Heart right ventricle (tissue), 16 donors: ENCODE measurements around the gene PRKN. TPM values are rescaled to one million over a fixed set of nuclear protein-coding genes. Genes with fewer than 3 reads are reported as not detected.
A peak's percentile ranks its signal among the peaks of the same experiment; 100 is the strongest.

Experiments used
- ATAC-seq, 8 donors: fragments of 200-7000 bp; cut with Tn5 transposase; one replicate each; pipeline ENCODE4 v1.9.1; 2020; ENCODE audit warnings: mild to moderate bottlenecking in 8 of 8, moderate library complexity in 8 of 8, moderate number of reproducible peaks in 1 of 8
- DNase-seq, 2 donors: peaks; one replicate each; pipeline ENCODE4 v3.0.0-alpha.2; 2020
- H3K27ac ChIP-seq, 10 donors: fragments of 200-600 bp; sonication (generic) in 2 of 10; one replicate each; pipeline versions ENCODE4 v1.5.0 to v1.8.0; 2020 to 2022; ENCODE audit warnings: mild to moderate bottlenecking in 3 of 10
- H3K27me3 ChIP-seq, 7 donors: fragments of 200-600 bp; one replicate each; pipeline ENCODE4 v1.8.0; 2021 to 2022; ENCODE audit warnings: mild to moderate bottlenecking in 2 of 7
- H3K36me3 ChIP-seq, 9 donors: fragments of 200-600 bp; sonication (generic) in 1 of 9; one replicate each; pipeline versions ENCODE4 v1.5.0 to v1.8.0; 2020 to 2022; ENCODE audit warnings: mild to moderate bottlenecking in 2 of 9
- H3K4me1 ChIP-seq, 9 donors: fragments of 200-600 bp; sonication (generic) in 1 of 9; one replicate each; pipeline versions ENCODE4 v1.5.0 to v1.8.0; 2020 to 2022; ENCODE audit warnings: mild to moderate bottlenecking in 4 of 9
- H3K4me3 ChIP-seq, 10 donors: fragments of 200-600 bp; sonication (generic) in 2 of 10; one replicate each; pipeline versions ENCODE4 v1.5.0 to v1.8.0; 2020 to 2022; ENCODE audit warnings: mild to moderate bottlenecking in 7 of 10, moderate library complexity in 2 of 10
- H3K9me3 ChIP-seq, 11 donors: fragments of 200-600 bp in 10 of 11; sonication (generic) in 2 of 11; one replicate each; pipeline versions ENCODE4 v1.5.0 to v1.8.0; 2013 to 2022; ENCODE audit warnings: mild to moderate bottlenecking in 2 of 11, control low read depth in 1 of 11, moderate library complexity in 1 of 11
- WGBS, 2 donors: extraction: QIAGEN DNeasy Blood & Tissue Kit; methylation state at CpG; one replicate each; pipeline ENCODE4 v1.1.7; 2013; ENCODE audit warnings: inconsistent platforms in 1 of 2; 5-methylcytosine and 5-hydroxymethylcytosine counted together
- intact Hi-C, 10 donors: fragments of 100-400 bp; cut with DNase I; formaldehyde crosslinking; loops; one replicate each; pipeline versions ENCODE4 v1.11.1 to v1.14.2; 2022
- polyA plus RNA-seq, 2 donors: library from polyadenylated mRNA; stranded (reverse); fragments of 200-250 nt; gene quantifications; one replicate each; pipeline ENCODE4 v1.2.3, GENCODE V29; 2013
- total RNA-seq, 10 donors: library from RNA; stranded (reverse); fragmentation: NEBNext Ultra II Directional in 3 of 10; extraction: Animal tissue kit (Norgen Biotek cat#: 25700) in 3 of 10; gene quantifications; one replicate each; pipeline versions ENCODE4 v1.2.1 to v1.2.4, GENCODE V29; 2021 to 2023
- TF ChIP-seq, protein P1 (sequence below), 9 donors: fragments of 200-600 bp; sonication (generic) in 2 of 9; IDR thresholded peaks; one replicate each; pipeline versions ENCODE4 v1.5.0 to v1.8.0; 2021 to 2022; ENCODE audit warnings: antibody characterized with exemption in 9 of 9, mild to moderate bottlenecking in 5 of 9, moderate library complexity in 1 of 9
- donor health status: Arrhythmogenic right ventricular cardiomyopathy.
- donor health status: ischemic (EF 13 %, LVEDD 7.1; RV severe dilation, severe dysfunction).
- donor health status: healthy with polysubstance abuse.
- donor health status: DM: no; HTN: yes; CAD: no.
- donor health status: DM: no; HTN: no; CAD: no.
- donor health status: ischemic (EF 25% LVEDD 6.9; RV normal size, moderate dysfunction).
- donor health status: ischemic (EF 25% LVEDD 5.7; RV mildly dilated, moderate dysfunction).
- donor health status: healthy.
- donor health status: DM: yes; HTN: yes; CAD: no.
- donor health status: Ischemic cardiomyopathy.
- donor health status: ischemic (EF 35%, LVEDD 5.7; RV mildly dilated, moderate dysfunction).
- donor health status: nonischemic (EF 11% LVEDD 7.7; RV severe dilation, severe dysfunction).
- donor health status: DM: yes; HTN: yes; CAD: no.
- donor health status: PGD.
- donor health status: ischemic (EF 29% LVEDD 5.4; RV normal size, mild dysfunction).
- donor health status: nonischemic (EF 23%, LVEDD 6.1; RV moderate dilation, normal function).

Gene PRKN
- total and polyA plus RNA-seq, 12 donors = 2.3 to 27.7 (median 26.3) TPM

DNA sequence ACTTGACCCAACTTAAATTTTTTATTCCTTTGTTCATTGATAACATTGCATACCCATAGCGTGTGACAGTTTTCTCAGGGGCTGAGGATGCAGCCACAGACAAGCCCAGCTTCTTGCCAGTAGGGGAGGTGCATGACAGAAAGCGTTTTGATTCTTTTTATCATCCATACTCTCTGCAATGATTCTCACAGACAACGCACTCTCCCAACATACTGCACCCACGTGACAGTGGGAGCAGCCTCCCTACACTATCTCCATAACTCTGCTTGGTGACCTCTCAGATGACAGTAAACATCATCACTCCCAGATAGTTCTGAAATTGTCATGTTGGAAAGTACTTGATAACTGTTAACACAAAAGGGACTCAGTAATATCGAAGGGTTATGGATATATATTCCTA lies 972.5 kb downstream of the PRKN start:
- Histone ChIP-seq H3K27ac (no peak overlapping the region), H3K27me3 (no peaks in the 10 kb centered on the region), H3K36me3 (no peaks in the 10 kb centered on the region), H3K4me3 (no peak overlapping the region), H3K4me1 (no peaks in the 10 kb centered on the region), H3K9me3 (no peaks in the 10 kb centered on the region)
- ATAC-seq (no peak), DNase-seq (no peak)
- intact Hi-C loops = loop anchor here in 1 of 10 donors (10.0 kb wide), 1 partner anchor 170 kb away; no protein-coding TSS in a partner anchor
- TF ChIP-seq, protein P1, sequence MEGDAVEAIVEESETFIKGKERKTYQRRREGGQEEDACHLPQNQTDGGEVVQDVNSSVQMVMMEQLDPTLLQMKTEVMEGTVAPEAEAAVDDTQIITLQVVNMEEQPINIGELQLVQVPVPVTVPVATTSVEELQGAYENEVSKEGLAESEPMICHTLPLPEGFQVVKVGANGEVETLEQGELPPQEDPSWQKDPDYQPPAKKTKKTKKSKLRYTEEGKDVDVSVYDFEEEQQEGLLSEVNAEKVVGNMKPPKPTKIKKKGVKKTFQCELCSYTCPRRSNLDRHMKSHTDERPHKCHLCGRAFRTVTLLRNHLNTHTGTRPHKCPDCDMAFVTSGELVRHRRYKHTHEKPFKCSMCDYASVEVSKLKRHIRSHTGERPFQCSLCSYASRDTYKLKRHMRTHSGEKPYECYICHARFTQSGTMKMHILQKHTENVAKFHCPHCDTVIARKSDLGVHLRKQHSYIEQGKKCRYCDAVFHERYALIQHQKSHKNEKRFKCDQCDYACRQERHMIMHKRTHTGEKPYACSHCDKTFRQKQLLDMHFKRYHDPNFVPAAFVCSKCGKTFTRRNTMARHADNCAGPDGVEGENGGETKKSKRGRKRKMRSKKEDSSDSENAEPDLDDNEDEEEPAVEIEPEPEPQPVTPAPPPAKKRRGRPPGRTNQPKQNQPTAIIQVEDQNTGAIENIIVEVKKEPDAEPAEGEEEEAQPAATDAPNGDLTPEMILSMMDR (IDR thresholded peaks at IDR 0.05) = no peak
- WGBS, 2 donors = 61 to 68% methylated on average over 5 of the region's 5 CpGs

DNA sequence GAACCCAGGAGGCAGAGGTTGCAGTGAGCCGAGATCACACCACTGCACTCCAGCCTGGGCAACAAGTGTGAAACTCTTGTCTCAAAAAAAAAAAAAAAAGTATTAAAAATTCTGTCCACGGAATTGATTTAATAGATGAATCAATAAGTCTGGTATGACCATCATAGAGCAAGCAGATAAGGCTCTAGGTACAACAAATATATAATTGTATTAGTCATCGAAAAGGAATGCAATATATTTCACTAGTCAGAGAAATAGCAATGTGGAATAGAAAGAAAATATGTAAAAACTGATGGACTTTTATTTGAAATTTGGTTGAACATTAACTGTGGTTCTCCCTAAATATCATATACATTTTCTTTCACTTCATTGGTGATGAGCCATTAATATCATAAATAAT lies 976.9 kb downstream of the PRKN start:
- H3K4me3 ChIP-seq = no peak overlapping the region
- no peaks in the 10 kb centered on the region for H3K36me3 ChIP-seq
- no peaks in the 10 kb centered on the region for H3K27me3 ChIP-seq
- intact Hi-C loops = loop anchor here in 1 of 10 donors (10.0 kb wide), 1 partner anchor 174 kb away; no protein-coding TSS in a partner anchor
- TF ChIP-seq, protein P1 (IDR thresholded peaks at IDR 0.05) = no peak
- no peak overlapping the region for H3K27ac ChIP-seq
- DNase-seq = no peak
- H3K4me1 ChIP-seq = no peaks in the 10 kb centered on the region
- H3K9me3 ChIP-seq = no peaks in the 10 kb centered on the region
- ATAC-seq = no peak
- WGBS, 2 donors = 89 to 97% methylated on average over 3 of the region's 3 CpGs

DNA sequence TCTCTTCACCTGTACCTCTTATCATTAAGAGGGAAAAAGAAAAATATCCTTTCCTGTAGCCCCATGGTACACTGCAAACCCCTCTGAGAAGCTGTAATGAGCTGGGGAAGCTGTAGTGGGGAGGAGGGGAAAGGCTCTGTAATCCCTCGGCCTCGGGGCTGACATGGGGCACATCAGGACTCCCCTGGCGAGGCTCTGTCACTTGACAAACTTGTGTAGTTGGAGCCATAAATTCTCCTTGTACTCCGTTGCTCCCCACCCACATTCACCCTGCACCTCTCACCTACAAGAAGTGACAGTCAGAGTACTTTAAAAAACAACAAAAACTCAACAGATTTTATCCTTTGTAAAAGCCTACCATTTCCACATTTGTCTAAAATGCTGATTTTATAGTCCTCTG lies 978.0 kb downstream of the PRKN start:
- Histone ChIP-seq H3K4me1 (no peaks in the 10 kb centered on the region), H3K36me3 (no peaks in the 10 kb centered on the region), H3K4me3 (no peak overlapping the region), H3K27me3 (no peaks in the 10 kb centered on the region), H3K27ac (no peak overlapping the region), H3K9me3 (no peaks in the 10 kb centered on the region)
- ATAC-seq (no peak), DNase-seq (no peak)
- 87 to 91% methylated on average over 4 of the region's 4 CpGs for WGBS, 2 donors
- intact Hi-C loops = no loop called here
- TF ChIP-seq, protein P1 (IDR thresholded peaks at IDR 0.05) = no peak

DNA sequence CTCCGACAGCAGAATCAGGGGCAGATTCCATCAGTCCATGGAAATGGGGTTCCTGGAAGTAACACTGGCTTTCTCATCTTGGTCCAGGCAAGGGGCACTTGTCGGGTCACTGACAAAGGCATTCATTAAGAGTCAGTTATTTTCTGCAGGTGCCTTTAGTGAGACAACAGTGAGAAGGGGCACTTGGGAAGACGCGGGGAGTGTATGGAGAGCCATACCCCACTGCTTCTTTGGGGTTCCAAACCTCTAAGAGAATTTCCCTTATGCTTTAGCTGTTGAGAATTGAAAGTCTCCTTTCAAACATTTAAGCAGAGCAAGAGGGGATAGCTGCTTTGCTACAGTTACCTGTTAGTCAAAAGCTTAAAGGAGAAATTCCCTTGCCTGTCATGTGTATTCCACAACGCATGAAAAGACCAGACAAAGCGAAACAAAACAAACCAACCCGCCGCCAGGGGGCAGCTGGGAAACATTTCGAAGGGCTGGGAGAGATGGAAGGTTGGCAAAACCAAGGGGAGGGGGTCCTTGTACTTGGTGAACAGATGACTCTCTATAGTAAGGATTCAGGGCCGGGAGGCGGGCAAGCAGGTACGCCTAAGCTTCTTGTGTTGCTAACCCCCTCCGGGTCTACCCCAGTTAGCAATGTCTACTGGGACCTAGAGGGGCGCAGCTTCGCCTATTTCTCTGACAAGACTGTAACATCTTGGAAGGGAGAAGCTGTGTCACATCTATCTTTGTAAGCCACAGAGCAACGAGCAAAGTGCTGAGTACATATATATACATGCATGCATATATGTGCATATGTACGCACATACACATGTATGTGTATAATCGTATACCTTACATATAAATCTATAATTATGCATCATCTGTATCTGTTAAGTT lies 978.8 kb downstream of the PRKN start:
- no peaks in the 10 kb centered on the region for H3K4me1 ChIP-seq
- no peaks in the 10 kb centered on the region for H3K27me3 ChIP-seq
- DNase-seq = peak; percentile 41 to 45
- intact Hi-C loops = no loop called here
- TF ChIP-seq, protein P1 (IDR thresholded peaks at IDR 0.05) = peak in 8 of 9 donors; percentile 14 to 66 (median 50)
- peak in 1 of 8 donors; percentile 45 for ATAC-seq
- H3K27ac ChIP-seq = no peak overlapping the region
- no peak overlapping the region for H3K4me3 ChIP-seq
- H3K9me3 ChIP-seq = no peaks in the 10 kb centered on the region
- 61 to 63% methylated on average over 18 of the region's 18 CpGs for WGBS, 2 donors
- H3K36me3 ChIP-seq = no peaks in the 10 kb centered on the region
